Nucleus accumbens (tissue), 56 donors: ENCODE results near the gene N4BP2L1.
A peak's percentile ranks its signal among the peaks of the same experiment; 100 is the strongest.
"Not testable (repeated sequence)": the region's sequence is repeated elsewhere in the genome, so short reads cannot be mapped to it uniquely, and the experiment has no call there.

Source experiments
- DNase-seq, 56 donors: peaks; one replicate each; lab custom pipeline; 2025; lab: John Stamatoyannopoulos, UW

Gene N4BP2L1

GRCh38 chr13:32403108-32403507 is 24.8 kb downstream of the N4BP2L1 start:
- DNase-seq, result no peak

- DNase-seq, result no peak
These were observed 36.8 kb downstream of the N4BP2L1 start for GRCh38 chr13:32391101-32391619.

- DNase-seq, result no peak
These were observed 37.4 kb downstream of the N4BP2L1 start for GRCh38 chr13:32390484-32390883.

- no peak for DNase-seq
These were observed 37.9 kb downstream of the N4BP2L1 start for GRCh38 chr13:32390048-32390447.

- DNase-seq, result no peak
These were observed 42.5 kb downstream of the N4BP2L1 start for GRCh38 chr13:32385410-32385809.

GRCh38 chr13:32384702-32385101 is 43.2 kb downstream of the N4BP2L1 start:
- DNase-seq, result no peak

GRCh38 chr13:32383836-32384618 is 43.9 kb downstream of the N4BP2L1 start:
- DNase-seq, result no peak

- DNase-seq, result peak in 14 of 56 donors; percentile 0 to 19 (median 4)
These were observed 46.4 kb downstream of the N4BP2L1 start for GRCh38 chr13:32381539-32381938.

- no peak for DNase-seq
These were observed 49.9 kb downstream of the N4BP2L1 start for GRCh38 chr13:32378012-32378411.

- no peak for DNase-seq
These were observed 51.1 kb downstream of the N4BP2L1 start for GRCh38 chr13:32376642-32377415.

GRCh38 chr13:32370805-32371204 is 57.1 kb downstream of the N4BP2L1 start:
- no peak for DNase-seq

GRCh38 chr13:32362574-32362973 is 65.4 kb downstream of the N4BP2L1 start:
- no peak for DNase-seq

GRCh38 chr13:32355935-32356334 is 72.0 kb downstream of the N4BP2L1 start:
- DNase-seq, result not testable (repeated sequence)

GRCh38 chr13:32354040-32354439 is 73.9 kb downstream of the N4BP2L1 start:
- no peak for DNase-seq

- not testable (repeated sequence) for DNase-seq
These were observed 77.0 kb downstream of the N4BP2L1 start for GRCh38 chr13:32350839-32351441.
